Measurements from ENCODE around the gene THADA.

Gene THADA

GRCh38 chr2:43276266-43276941 lies 319.4 kb downstream of the THADA start:
- no peak for DNase-seq (ENCODE audit: low read depth in 3 of 3)

DNA sequence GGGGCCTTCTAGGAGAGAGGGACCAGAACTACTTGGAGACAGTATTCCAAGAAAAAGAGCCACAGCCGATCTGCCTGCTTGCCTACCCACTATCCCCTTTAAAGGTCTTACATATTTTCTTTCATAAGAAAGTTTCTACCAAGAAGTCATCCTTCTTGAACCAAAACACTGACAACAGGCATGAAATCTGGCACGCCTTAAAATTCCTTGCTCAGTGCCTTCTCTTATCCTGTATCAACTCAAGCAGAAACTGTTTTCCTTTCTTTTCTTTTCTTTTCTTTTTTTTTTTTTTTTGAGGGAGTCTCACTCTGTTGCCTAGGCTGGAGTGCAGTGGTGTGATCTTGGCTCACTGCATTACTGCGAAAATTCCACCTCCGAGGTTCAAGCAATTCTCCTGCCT lies 321.1 kb downstream of the THADA start:
- no peak for DNase-seq (ENCODE audit: low read depth in 3 of 3)

- DNase-seq (ENCODE audit: low read depth in 3 of 3) = no peak
Observed at GRCh38 chr2:43274055-43274454, 321.8 kb downstream of the THADA start.

DNA sequence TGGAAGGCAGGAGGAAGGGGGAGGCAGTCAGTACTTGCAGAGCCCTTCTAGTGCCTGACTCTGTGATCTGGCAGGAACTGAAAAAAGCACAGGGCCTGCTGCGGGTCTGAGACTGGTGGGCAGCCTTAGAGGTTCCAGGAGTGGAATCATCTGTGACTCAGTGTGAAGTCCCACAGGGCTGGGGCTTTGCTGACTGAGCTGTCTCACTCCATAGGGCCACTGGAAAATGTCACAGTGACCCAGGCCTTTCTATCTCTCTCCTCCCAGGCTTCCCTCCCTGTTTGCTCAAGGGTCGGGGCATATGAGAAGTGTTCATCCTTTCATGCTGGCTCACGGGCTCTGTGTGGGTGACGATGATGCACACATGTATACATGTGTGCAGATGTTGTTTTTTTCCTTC lies 322.3 kb downstream of the THADA start:
- DNase-seq (ENCODE audit: low read depth in 3 of 3) = no peak

GRCh38 chr2:43270930-43271615 lies 324.8 kb downstream of the THADA start:
- DNase-seq (ENCODE audit: low read depth in 3 of 3) = no peak

DNA sequence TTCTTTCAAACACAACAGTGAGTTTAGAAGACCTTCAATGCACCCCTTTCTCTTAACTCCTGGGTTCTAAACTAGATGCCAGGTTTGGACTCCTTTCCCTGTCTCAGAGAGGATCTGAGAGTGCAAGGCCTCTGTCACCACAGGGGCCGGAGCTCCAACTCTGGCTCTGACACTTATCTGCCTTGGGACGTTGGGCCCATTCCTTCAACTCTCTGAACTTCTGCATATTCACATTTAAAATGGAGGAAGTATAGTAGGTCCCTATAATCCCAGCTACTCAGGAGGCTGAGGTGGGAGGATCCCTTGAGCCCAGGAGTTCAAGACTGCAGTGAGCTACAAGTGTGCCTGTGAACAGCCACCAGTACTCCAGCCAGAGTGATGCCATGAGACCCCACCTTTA lies 325.4 kb downstream of the THADA start:
- no peak for DNase-seq (ENCODE audit: low read depth in 3 of 3)

DNA sequence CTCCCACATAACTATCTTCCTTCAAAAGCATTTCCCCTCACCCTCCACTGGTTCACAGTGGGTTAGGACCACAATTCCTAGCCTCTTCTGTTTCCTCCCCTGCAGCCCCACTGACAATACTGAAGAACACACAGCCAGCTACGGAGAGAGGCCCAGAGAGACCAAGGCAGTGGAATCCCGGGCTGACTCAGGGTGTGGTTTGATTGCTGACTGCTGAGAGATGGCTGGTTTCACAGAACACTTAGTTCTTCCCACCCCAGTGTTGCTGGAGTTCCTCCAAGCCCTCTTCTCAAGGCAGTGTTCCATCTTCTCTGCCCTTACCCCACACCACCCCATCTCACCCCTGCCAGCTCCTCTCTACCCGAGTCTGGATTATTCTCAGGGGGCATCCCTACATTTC lies 326.1 kb downstream of the THADA start:
- DNase-seq (ENCODE audit: low read depth in 3 of 3) = no peak

GRCh38 chr2:43269074-43269572 lies 326.7 kb downstream of the THADA start:
- no peak for DNase-seq (ENCODE audit: low read depth in 3 of 3)

GRCh38 chr2:43268066-43268953 lies 327.5 kb downstream of the THADA start:
- no peak for DNase-seq (ENCODE audit: low read depth in 3 of 3)

DNA sequence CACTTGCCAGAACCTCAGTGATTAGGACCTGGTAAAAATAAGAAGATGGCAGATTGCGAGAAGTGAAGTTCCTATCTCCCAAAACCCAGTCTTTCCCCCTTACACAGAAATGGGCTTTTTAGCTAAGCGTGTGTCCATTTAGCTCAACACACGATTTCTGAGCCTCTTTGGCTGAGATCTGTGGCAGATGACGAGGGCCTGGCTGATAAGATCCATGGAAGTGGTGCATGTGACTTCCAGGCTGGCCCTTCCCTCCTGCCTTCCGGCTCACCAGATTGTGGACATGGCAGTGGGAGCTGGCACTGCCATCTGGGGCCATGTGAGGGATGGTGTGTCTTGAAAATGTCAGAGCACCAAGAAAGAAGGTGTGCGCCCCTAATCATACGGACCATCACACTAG lies 328.5 kb downstream of the THADA start:
- DNase-seq (ENCODE audit: low read depth in 3 of 3) = no peak

GRCh38 chr2:43266711-43267111 lies 329.1 kb downstream of the THADA start:
- no peak for DNase-seq (ENCODE audit: low read depth in 3 of 3)

- DNase-seq (ENCODE audit: low read depth in 3 of 3) = no peak
Observed at GRCh38 chr2:43265421-43265820, 330.4 kb downstream of the THADA start.

GRCh38 chr2:43265001-43265400 lies 330.8 kb downstream of the THADA start:
- DNase-seq (ENCODE audit: low read depth in 3 of 3) = no peak

DNA sequence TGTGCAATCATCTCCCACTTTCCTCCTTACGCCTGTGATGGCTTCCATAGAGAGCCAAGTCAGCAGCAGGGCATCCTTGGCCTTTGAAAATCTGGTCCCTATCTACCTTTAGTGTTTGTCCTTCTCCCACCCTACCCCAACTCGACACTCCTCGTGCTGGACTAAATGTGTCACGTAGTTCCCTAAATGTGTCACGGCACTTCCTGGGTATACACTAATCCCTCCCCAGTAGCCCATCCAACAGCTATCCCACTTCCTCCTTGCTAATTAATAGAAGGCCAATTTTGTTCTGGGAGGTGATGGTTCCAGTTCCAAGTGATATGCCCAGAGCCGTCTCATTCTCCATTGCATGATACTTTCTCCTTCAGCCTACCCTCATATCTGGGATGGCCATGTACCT lies 332.9 kb downstream of the THADA start:
- DNase-seq (ENCODE audit: low read depth in 3 of 3) = no peak

DNA sequence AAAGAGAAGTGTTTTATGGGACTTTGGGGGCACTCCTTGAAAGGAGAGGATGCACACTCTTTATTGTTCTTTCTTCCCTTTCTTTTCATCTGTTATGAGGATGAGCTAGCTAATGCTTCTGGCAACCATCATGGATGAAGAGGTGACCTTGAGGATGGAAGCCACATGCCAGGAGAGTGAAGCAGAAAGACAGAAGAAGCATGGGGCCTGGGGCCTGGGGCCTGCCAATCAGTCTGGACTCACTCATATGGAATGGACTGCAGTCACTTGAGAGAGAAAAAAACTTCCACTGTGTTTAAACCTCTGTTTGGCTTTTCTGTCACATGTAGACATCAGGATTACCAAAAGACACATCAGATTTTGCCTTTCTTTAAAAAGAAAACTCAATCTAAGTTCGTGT lies 333.6 kb downstream of the THADA start:
- DNase-seq (ENCODE audit: low read depth in 3 of 3) = no peak

- DNase-seq (ENCODE audit: low read depth in 3 of 3) = no peak
Observed at GRCh38 chr2:43259512-43259911, 336.3 kb downstream of the THADA start.

GRCh38 chr2:43258547-43259156 lies 337.2 kb downstream of the THADA start:
- DNase-seq (ENCODE audit: low read depth in 3 of 3) = no peak

GRCh38 chr2:43255296-43255910 lies 340.4 kb downstream of the THADA start:
- no peak for DNase-seq (ENCODE audit: low read depth in 3 of 3)

DNA sequence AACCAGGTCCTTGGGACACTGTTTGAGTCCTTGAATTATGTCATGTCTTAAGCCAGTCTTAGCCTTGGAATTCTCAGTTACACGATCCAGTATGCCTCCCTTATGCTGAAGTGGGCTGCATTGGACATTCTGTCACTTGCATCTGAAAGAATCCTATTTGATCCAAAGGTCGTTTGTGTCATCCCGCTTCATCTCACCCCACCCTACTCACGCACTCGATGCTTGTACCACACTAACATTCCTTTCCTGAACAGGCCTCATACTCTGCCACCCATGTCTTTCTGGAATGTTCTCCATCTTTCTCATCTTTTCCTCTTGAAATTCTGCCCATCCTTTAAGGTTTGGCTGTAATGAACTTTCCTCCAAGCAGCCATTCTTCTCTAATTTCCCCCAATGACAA lies 341.5 kb downstream of the THADA start:
- DNase-seq (ENCODE audit: low read depth in 3 of 3) = no peak

- no peak for DNase-seq (ENCODE audit: low read depth in 3 of 3)
Observed at GRCh38 chr2:43251171-43251731, 344.6 kb downstream of the THADA start.

- no peak for DNase-seq (ENCODE audit: low read depth in 3 of 3)
Observed at GRCh38 chr2:43250015-43250414, 345.8 kb downstream of the THADA start.

All from stimulated activated CD4-positive, alpha-beta T cell treated with anti-CD3 and anti-CD28 coated beads, TNF-alpha, amount 100 ng/mL, for 4 hours (primary cell).